Placental pericyte (primary cell): ENCODE data around the gene MS4A2. TPM values are rescaled to one million over a fixed set of nuclear protein-coding genes. Genes with fewer than 3 reads are reported as not detected.

Source experiments
- total RNA-seq: library from RNA; depleted of rRNA; stranded (reverse); fragments of >200 nt; gene quantifications from 2 replicates; pipeline ENCODE4 v1.2.3, GENCODE V29; 2012

The MS4A2 gene
- not detected in 2 replicates for total RNA-seq

DNA sequence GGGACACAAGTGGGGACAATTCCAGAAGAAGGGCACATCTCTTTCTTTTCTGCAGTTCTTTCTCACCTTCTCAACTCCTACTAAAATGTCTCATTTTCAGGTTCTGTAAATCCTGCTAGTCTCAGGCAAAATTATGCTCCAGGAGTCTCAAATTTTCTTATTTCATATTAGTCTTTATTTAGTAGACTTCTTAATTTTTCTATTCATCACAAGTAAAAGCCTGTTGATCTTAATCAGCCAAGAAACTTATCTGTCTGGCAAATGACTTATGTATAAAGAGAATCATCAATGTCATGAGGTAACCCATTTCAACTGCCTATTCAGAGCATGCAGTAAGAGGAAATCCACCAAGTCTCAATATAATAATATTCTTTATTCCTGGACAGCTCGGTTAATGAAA, at the start of gene MS4A2:
Gene MS4A2 (plus strand): TSS at position 301 of the 400 bp plus-strand sequence. CDS start 102 bp downstream, outside the sequence.

DNA sequence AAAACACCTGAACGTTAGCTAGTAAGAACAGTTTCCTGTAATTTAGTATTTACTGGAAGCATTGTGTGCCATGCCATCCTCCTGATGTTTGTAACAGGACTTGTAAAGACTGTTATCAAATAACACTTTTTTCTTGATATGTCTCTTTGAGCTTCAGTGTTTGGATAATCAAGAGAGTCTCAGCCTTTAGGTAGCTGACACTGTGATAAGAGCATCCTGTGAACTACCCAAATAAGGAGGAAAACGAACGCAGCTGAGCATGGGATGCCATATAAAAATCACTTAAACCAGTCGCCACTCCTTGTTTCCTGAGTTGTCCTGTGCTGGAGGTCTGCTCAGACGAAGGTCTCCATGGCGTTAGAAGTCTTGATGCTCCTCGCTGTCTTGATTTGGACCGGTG, 48.4 kb upstream of the MS4A2 start, which contains the start of gene OOSP2:
Gene OOSP2 (plus strand): TSS at position 301 of the 400 bp plus-strand sequence. CDS start 51 bp downstream, at position 352.

DNA sequence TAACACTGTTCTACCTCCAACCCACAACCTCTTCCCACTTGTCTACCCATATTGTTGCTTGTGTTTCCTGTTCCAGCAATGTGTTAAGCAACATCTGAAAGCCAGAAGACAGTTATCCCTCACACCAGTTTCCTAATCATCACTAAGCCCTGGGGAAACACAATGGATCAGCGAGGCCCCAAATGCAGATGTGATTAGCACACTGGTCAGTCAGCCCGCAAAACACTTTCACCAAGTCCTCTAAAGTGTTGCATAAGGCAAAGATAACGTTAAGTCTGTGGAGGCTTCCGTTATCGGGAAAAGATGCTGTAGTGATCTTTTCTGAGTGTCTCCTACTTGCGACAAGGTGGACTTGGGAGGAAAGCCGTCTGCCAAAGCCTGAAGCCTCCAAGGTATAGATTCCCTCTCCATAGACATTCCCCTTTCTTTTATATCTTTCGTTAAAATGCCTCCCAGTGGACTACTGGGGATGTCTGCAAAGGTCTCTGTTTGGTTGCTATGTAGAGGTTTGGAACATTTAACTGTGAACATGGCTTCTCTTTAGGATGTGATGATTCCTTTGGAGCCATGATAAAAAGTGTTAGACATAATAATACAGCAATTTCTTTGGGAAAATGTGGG, 32.0 kb upstream of the MS4A2 start, which contains the start of gene MS4A3:
Gene MS4A3 (plus strand): TSS at position 317 of the 621 bp plus-strand sequence. CDS start 4,496 bp downstream, outside the sequence.

Other genes with a start within 250 kb of the MS4A2 start
- gene CBLIF, start 243.2 kb upstream of the MS4A2 start, total RNA-seq: not detected in 2 replicates
- gene TCN1, start 222.2 kb upstream of the MS4A2 start, total RNA-seq: not detected in 2 replicates
- gene OOSP3, start 209.9 kb upstream of the MS4A2 start, total RNA-seq: not detected in 2 replicates
- gene OOSP1, start 150.2 kb upstream of the MS4A2 start, total RNA-seq: not detected in 2 replicates
- gene OOSP4A, start 124.6 kb upstream of the MS4A2 start, total RNA-seq: not detected in 2 replicates
- not detected in 2 replicates for gene OOSP4B, start 71.5 kb upstream of the MS4A2 start, total RNA-seq
- gene OOSP2, start 48.3 kb upstream of the MS4A2 start, total RNA-seq: not detected in 2 replicates
- gene MS4A3, start 32.0 kb upstream of the MS4A2 start, total RNA-seq: not detected in 2 replicates
- not detected in 2 replicates for gene MS4A6A, start 94.4 kb downstream of the MS4A2 start, total RNA-seq
- gene MS4A4E, start 154.5 kb downstream of the MS4A2 start, total RNA-seq: not detected in 2 replicates
- not detected in 2 replicates for gene MS4A4A, start 192.0 kb downstream of the MS4A2 start, total RNA-seq
- not detected in 2 replicates for gene MS4A6E, start 238.6 kb downstream of the MS4A2 start, total RNA-seq